HG02610 (cell line): ENCODE results near the gene MARK1.

Experiments
- ATAC-seq: cut with Tn5 transposase; IDR thresholded peaks from one replicate; pipeline ENCODE4 v1.9.1; 2021; ENCODE audit warnings: mild to moderate bottlenecking, moderate library complexity; ENCODE audit not compliant: unreplicated experiment

The MARK1 gene

GRCh38 chr1:220708936-220709801, 181.2 kb downstream of the MARK1 start:
- ATAC-seq = no peak

GRCh38 chr1:220710333-220710732, 182.4 kb downstream of the MARK1 start:
- no peak for ATAC-seq

GRCh38 chr1:220711056-220711809, 183.3 kb downstream of the MARK1 start:
- ATAC-seq = peak; percentile 79
